GM15510 (cell line): ENCODE data around the gene LRRTM4.

Source experiments
- POLR2A ChIP-seq: IDR thresholded peaks from 3 replicates; pipeline ENCODE4 v1.6.1; 2011; ENCODE audit warnings: borderline replicate concordance; ENCODE audit not compliant: insufficient read length; ENCODE audit errors: extremely low read depth

LRRTM4 gene

DNA sequence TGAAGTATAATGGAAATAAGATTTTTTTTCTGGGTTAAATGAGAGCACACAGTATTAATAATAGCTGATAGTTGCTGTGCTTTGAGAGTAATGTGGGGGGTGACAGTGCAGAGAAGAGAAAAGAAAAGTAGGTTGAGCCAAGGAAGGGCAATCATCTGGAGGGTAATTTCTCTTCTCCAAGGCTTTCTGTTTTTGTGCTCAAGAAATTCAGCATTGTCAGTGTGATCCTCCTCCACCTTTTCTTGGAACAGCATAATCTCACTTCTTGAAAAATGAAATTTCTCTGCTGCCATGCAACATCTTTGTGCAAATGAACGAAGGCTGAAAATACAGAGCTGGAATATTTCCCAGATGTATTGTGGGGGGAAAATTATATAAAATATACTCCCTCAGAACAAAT, 673.1 kb downstream of the LRRTM4 start:
- TF ChIP-seq POLR2A = no peak

DNA sequence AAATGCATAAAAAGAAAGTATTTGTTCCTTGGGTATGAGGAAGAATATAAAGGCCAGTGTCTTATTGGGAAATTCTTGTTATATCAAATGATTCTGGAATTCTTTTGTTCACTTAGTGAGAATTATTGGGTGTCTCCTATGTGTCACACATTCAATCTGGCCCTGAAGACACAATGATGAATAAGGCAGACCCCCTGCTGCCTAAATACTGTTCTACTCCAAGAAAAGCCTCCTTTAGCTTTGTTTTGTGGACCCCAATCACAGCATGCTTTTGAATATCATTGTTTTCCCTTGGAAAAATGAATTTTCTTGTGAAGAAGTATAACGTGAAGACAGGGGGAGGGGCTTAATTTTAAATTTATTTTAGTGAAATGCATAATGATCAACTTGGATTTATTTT, 682.4 kb downstream of the LRRTM4 start:
- TF ChIP-seq POLR2A = no peak

DNA sequence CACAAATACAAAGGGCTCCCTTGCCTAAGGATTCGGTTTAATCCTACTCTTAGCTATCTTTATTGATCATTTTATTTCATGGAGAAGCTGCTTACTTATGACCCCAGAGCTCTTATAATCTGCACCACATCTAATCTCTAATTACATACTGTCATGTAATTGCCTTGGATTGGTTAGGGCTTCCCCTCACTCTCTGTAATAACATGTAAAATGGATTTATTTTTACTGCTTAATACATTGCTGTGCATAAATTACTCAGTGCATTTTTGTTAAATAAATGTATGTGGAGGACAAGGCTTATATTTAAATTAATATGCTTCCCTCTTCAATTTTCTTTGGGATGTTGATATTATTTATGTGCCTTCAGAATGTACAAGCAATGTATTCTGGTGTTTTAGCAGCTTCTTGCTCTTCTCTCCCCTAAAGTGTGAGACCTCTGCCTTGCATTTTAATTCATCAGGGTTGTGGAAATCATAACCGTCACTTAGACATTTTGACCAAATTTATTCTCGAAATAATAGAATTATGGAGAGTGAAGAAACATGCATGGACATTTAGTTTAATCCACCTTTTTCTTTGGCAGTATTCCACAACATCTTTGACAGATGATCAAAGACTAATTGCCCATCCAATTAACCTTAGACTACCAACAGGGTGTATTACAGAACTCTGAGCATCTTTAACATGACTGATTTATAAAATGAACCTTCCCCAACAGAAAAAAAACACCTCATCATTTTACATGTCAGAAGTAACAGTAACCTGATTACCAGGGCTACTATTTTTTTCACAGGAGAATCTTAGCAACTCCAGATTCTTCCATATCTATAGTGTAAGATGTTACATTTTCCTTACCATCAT, 692.6 kb downstream of the LRRTM4 start:
- TF ChIP-seq POLR2A = no peak

DNA sequence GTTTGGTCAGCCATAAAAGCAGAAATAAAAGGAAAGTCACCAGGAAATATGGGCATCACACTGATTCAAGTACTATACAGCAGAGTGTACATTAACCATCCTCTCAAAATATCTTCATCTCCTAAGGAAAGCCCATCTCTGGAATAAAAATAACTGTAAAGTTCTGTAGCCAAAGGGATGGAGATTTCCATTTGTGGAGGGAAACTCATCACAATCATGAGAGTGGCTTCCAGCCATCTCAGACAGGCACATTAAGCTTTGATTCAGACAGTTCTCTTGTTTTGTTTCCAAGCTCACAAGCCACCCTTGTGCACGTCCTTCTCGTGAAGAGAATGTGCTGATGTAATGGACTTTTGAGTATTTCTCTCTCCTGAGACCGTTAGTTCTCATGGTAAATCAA, 695.5 kb downstream of the LRRTM4 start:
- no peak for TF ChIP-seq POLR2A

DNA sequence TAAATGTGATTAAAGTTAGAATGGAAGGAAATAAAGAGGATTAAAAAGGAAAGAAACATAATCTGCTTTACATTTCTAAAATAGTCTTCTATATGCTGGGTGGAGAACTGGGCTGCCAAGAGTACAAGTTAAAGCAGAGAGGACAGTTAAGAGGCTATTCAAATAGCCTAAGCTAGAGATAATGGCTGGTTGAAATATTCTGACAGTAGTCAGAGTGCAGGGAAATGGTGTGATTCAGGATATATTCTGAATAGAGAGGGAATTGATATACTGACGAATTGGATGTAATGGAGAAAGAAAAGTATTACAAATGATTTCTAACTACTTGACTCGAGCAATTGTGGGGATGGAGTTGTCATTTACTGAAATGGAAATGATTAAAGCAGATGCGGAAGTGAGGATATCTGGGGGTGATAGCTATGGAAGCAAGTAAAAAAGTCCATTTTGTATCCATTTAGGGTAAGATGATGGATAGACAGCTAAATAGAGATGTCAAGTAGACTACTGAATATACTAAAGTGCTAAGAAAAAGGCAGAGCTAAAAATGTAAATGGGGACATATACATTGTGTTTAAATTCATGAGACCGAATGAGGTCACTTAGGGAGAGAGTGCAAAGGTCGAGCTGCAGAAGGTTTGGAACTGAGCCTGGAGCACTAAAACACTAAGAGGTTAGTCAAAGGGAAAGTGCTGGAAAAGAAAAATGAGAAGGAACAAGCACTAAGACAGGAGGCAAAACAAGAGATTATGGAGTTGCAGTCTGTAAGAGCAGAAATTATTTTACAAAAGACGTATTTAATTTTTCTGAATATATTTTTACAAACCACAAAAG, 696.8 kb downstream of the LRRTM4 start:
- TF ChIP-seq POLR2A = no peak

DNA sequence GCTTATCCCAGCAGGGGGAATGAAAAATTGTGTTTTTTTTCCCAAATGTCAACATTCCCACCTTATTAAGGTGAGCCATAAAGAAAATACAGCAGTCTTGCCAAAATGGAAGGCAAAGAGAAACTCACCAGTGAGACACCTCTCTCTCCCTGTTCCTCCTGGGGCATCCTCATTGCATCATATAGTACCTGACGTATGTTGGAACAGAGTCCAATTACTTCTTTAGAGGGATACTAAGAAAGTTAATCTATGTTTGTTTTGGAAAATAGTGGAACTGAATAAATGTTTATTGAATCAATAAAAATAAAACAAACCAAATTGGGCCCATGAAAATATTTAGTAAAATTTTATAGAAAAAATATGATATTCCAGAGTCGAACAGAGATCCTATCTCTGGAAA, 700.4 kb downstream of the LRRTM4 start:
- TF ChIP-seq POLR2A = no peak

DNA sequence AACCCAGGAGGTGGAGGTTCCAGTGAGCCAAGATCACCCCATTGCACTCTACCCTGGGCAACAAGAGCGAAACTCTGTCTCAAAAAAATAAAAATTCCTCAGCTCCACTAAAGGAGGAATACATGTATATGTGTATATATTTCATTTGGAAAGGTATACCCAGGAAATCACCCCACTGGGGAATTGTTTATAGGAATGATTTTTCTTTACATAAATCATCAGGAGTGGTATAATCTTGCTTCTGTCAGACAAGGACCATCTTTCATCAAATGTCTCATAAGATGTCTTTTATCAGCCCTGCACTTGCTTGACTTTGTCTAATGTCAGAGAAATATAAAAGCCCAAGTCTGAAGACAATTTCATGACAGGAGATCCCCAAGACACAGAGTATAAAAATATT, 709.1 kb downstream of the LRRTM4 start:
- TF ChIP-seq POLR2A = no peak

DNA sequence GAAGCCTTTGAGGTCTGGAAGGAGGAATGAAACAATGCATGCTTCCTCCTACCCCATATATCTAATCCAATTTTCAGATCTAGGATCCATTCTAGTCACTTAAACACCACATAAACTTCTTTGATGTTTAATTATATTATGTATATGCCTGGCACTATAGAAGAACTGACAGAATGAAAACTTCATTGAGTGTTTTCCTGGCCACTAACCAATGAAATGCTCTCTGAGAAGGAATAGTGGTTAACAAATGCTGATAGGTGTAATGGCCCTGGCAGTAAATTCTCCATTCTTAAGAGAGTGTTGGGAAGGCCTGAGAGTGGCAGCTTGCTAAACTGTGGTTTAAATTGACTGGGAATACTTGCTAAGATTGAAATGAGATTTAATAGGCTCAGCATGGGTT, 710.0 kb downstream of the LRRTM4 start:
- TF ChIP-seq POLR2A = no peak

DNA sequence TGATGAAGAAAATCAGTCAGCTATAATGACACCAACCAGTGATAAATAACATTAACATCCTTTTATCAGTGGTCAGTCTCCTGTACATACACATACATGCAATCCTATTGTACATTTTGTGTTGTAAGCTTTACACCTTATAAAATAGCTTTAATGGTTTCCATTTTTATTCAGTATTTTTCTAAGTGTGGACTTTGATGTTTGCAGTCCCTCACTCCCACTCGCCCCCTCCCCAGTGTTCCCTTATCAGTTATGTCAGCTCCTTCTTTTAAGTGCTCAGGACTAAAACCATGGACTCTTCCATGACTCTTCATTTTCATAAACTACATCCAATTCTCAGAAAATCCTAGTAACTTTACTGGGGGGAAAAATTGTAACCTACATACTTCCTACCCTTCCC, 713.0 kb downstream of the LRRTM4 start:
- TF ChIP-seq POLR2A = no peak

DNA sequence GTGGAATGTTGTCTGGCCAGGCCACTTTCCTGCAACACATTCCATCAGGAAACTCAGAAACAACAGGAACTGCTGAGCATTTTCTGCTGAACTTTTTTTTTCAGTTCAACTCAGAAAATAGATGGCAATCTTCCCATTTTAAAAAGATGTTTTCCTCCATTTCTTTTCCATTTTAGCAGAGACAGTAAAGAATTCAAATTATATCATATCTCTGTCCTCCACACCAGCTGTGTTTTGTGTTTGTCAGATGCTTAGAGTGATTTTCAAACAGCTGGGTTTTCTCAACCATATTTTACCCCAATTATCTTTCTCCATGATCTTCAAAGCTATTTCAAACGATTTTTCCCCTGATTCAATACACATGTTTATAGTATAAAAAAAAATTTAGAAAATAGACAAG, 713.4 kb downstream of the LRRTM4 start:
- TF ChIP-seq POLR2A = no peak

DNA sequence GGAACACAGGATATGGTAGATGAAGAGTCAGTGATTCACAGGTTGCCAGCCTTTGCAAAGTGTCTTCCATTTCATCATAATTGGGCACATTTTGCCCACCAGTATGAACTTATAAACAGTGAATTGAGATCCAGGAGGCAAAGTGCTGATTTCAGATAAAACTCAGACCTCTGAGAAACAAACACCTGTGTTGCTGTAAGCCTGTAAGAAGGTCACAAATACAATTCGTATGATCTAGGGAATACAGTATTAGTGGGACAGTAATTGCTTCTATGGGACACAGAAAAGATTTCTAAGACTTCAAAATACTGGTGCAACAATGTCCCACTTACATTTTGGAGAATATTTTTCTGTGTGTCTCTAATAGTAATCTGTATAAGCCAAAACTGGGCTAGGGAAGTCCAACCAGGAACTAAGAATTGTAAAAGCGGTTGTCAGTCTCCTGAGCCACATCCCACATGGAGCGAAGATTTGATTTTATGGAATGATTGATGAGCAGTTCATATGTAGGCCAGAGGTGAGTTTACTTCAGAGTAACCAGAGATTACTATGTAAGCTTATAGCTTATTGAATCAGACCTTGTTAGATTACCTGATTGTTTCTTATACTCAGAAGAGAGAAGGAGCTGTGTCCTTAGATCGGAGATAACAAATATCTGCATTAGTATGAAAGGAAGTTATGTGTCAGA, 728.4 kb downstream of the LRRTM4 start:
- no peak for TF ChIP-seq POLR2A

DNA sequence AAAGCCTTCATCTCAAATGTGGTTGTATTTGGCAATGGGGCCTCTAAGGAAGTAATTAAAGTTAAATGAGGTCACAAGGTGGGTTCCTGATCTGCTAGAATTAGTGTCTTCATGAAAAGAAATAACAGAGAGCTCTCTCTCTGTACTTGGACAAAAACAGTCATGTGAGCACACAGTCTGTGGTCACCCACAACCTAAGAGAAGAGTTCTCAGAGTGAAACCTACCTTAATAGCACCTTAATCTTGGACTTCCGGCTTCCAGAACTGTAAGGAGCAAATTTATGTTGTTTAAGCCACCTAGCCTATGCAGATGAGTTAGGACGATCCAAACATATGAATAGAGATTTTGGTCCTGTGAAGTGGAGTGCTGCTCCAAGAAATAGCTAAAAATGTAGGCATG, 758.9 kb downstream of the LRRTM4 start:
- TF ChIP-seq POLR2A = no peak

DNA sequence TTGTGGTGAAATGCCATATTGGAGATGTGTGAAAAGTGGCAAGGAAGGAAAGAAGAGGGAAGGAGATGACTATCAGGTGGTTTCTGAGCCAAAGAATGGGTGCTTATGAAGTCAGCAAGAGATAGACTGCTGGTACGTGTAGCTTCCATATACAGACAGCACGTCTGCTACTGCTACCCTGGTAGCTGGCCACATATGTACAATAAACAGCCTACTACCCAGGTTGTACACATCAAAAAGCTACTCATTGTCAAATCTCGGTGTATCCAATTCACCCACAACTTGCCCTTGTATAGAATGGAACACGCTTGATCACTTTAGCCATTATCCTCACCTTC, 761.8 kb downstream of the LRRTM4 start:
- no peak for TF ChIP-seq POLR2A

DNA sequence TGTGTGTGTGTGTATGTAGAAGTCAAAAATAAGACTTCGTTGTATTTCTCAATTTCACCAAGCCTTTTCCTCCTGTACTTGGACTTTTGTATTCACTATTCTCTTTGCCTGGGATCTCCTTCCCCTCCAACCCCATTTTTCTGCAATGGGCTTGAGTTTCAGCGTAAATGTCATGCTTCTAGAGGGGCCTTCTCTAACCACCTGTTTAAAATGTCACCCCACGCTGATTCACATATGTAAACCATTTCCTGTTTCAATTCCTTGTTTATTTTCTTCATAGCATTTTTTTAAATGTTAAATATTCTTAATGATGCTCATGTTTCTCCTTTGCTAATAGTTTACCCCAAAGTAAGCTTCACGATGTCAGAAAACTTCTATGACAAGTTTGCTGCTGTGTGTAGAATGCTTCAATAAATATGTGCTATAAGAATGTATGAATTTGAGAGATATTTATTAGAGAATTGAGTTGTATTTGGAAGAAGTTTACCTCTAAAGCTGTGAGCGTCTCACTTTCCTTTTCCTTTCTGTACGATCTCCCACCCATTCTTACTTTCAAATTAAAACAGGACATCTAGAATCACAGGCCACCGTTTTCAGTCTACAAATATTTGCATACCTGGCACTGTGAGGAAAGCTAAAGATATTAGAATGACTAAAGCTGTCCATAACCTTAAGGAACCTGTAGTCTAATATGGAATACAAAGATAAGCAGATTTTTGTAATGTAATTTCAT, 762.4 kb downstream of the LRRTM4 start:
- TF ChIP-seq POLR2A = no peak

DNA sequence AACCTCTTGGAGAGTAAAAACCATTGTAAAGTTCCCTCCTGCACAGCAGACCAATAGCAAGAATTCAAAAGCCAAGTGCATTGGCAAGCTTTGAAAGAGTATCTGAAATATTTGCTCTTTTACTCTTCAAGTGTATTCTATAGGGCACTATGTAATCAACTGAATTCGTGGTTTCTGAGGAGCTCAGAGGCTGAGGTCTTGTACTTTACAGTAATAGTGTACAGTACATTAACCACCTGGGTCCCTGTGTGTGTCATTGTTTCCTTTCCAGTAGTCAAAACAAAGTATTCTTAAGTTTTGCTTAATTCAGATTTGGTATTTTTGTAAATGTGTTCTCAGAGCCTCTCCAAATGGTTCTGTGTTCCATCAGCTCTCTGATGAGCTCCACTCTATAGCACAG, 769.7 kb downstream of the LRRTM4 start:
- no peak for TF ChIP-seq POLR2A
